NOMO-1 treated with dmso at 0.1 percent for 144 hours (cell line): ENCODE results near the gene HOXD8.

ENCODE experiments used
- DNase-seq: peaks from one replicate; lab custom pipeline; 2025; ENCODE audit not compliant: unreplicated experiment; lab: John Stamatoyannopoulos, UW

Gene HOXD8

GRCh38 chr2:176171351-176172006 lies 42.0 kb downstream of the HOXD8 start:
- DNase-seq = no peak

DNA sequence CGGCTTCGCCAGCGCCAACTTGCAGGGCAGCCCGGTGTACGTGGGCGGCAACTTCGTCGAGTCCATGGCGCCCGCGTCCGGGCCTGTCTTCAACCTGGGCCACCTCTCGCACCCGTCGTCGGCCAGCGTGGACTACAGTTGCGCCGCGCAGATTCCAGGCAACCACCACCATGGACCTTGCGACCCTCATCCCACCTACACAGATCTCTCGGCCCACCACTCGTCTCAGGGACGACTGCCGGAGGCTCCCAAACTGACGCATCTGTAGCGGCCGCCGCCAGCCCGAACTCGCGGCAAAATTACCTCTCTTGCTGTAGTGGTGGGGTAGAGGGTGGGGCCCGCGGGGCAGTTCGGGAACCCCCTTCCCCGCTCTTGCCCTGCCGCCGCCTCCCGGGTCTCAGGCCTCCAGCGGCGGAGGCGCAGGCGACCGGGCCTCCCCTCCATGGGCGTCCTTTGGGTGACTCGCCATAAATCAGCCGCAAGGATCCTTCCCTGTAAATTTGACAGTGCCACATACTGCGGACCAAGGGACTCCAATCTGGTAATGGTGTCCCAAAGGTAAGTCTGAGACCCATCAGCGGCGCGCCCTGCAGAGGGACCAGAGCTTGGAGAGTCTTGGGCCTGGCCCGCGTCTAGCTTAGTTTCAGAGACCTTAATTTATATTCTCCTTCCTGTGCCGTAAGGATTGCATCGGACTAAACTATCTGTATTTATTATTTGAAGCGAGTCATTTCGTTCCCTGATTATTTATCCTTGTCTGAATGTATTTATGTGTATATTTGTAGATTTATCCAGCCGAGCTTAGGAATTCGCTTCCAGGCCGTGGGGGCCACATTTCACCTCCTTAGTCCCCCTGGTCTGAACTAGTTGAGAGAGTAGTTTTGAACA lies 42.7 kb downstream of the HOXD8 start:
- DNase-seq = no peak

- no peak for DNase-seq
These were observed 43.5 kb downstream of the HOXD8 start for GRCh38 chr2:176172895-176173566.

GRCh38 chr2:176173567-176174381 lies 44.3 kb downstream of the HOXD8 start:
- no peak for DNase-seq

- no peak for DNase-seq
These were observed 44.9 kb downstream of the HOXD8 start for GRCh38 chr2:176174382-176174823.

DNA sequence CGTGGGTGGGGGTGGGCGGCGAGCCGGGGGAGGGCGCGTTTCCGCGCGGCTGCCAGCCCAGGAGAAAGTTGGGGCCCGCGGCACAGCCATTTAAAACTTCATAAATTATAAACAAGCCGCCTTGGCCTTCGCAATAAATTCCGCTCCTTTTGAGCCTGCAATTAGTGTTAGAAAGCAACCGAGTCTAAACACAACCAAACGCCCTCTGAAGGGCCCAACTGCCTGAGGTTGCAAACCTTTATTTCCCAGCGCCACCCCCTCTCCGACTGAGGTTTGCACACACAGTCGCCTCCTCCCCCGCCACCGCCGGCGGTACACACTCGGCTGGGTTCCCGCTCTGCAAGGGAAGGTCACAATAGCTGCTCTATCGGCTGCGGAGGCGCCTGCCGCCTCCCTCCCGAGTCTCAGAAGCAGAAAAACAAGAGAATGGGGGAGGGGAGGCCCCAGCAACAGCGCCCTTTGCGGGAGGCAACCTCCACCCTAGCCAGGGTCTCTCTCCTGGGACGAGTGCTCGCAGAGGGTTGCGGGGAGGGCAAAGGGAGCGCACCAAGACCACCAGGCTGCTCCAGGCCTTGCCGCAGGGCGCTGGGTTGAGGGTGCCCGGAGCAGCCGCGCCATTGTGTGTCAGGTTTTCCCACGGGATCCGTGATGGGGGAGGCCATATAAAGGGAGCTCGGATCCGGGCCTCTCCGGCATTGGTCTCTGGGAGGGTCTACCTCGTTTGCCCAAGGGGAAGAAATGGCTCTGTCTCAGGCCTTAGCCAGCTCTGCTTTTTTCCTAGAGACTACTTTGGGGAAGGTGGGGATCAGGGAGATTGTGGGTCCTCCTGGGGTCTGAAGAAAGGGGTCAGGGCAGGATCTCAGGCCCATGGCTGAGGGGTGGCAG lies 45.6 kb downstream of the HOXD8 start:
- DNase-seq = no peak

DNA sequence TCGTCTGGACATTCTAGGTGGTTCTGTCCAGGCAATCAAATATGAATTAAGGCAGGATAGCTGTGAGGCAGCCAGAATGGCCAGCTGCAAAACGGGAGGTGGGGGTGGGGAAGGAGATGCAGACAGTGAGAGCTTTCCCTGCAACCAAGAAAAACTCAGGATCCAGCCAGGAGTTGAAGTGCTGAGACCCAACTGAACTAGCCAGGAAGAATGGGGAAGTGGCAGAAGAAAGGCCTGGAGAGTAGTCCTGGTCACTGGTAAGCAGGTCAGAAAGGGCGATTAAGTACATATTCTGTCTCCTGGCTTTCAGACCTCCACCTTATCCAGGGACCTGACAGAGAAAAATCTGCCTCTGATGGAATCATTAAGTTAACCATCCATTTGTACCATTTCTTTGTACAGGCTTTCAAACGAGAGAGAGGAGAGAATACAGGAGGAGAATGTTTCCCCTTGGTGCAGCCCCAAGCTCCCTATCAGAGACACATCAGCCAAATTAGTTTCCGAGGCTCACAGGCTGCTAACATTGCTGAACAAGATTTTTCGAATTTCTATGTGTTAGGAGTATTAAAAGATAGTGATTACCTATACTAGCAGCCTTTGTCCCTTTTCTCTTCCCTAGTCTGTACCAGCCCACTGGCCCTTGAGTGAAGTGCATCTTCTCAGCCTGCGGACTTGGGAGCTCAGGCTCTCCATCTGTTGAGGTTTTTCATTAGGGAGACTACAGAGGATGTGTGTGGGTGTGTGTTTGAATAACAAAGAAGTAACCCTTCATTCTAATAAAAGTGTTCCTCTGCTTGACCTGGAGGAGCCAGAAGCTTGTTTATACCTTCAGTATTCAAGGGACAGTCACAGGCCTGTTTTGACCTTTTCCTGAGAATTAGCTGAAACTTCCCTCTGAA lies 46.5 kb downstream of the HOXD8 start:
- DNase-seq = no peak

GRCh38 chr2:176177580-176178037 lies 48.1 kb downstream of the HOXD8 start:
- no peak for DNase-seq

GRCh38 chr2:176178038-176178756 lies 48.7 kb downstream of the HOXD8 start:
- DNase-seq = no peak

- no peak for DNase-seq
These were observed 49.3 kb downstream of the HOXD8 start for GRCh38 chr2:176178757-176179295.

DNA sequence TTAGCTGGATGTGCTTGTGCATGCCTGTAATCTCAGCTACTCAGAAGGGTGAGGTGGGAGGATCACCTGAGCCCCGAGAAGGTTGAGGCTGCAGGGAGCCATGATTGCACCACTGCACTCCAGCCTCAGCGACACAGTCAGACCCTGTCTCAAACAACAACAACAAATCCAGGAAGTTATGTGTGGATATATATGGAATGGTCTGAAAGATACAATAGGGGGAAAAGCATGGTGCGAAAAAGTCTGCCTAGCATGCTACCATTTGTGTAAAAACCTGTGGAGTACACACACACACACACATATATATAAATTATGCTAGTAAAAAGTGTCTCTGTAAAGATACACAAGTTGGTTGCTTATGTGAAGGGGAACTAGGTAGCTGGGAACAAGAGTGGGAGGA lies 52.0 kb downstream of the HOXD8 start:
- no peak for DNase-seq
